HEK293 (cell line): Measurements from ENCODE around the gene IL12B.

Experiments used
- FEZF1 ChIP-seq: fragments of 450-650 bp; formaldehyde crosslinking; IDR thresholded peaks from 2 replicates; pipeline ENCODE4 v1.5.1; 2016; ENCODE audit warnings: missing biosample characterization, missing genetic modification characterization
- HOXA7 ChIP-seq: sonication (generic); formaldehyde crosslinking; IDR thresholded peaks from 2 replicates; pipeline ENCODE4 v1.8.1; 2022; ENCODE audit warnings: missing genetic modification reagents, borderline replicate concordance
- KLF10 ChIP-seq: fragments of 450-650 bp; IDR thresholded peaks from 2 replicates; pipeline ENCODE4 v1.5.1; 2018; ENCODE audit warnings: missing biosample characterization, mild to moderate bottlenecking, missing genetic modification characterization
- MEIS1 ChIP-seq: sonication (generic); formaldehyde crosslinking; IDR thresholded peaks from 2 replicates; pipeline ENCODE4 v1.8.1; 2022; ENCODE audit warnings: missing genetic modification reagents, mild to moderate bottlenecking, borderline replicate concordance
- MZF1 ChIP-seq: fragments of 450-650 bp; formaldehyde crosslinking; IDR thresholded peaks from 2 replicates; pipeline ENCODE4 v1.5.1; 2017; ENCODE audit warnings: missing biosample characterization, missing genetic modification characterization, borderline replicate concordance
- PBX3 ChIP-seq: sonication (generic); formaldehyde crosslinking; IDR thresholded peaks from 2 replicates; pipeline ENCODE4 v1.8.1; 2022; ENCODE audit warnings: mild to moderate bottlenecking, moderate library complexity, missing genetic modification reagents
- RBAK ChIP-seq: fragments of 450-650 bp; formaldehyde crosslinking; IDR thresholded peaks from 2 replicates; pipeline ENCODE4 v1.5.1; 2016; ENCODE audit warnings: missing biosample characterization, missing genetic modification characterization
- TCF7L2 ChIP-seq: IDR thresholded peaks from 2 replicates; pipeline ENCODE4 v1.6.1; 2011; ENCODE audit warnings: low read depth, mild to moderate bottlenecking, inconsistent platforms, low read length, moderate library complexity, borderline replicate concordance
- TRIM28 ChIP-seq: IDR thresholded peaks from 2 replicates; pipeline ENCODE4 v1.6.1; 2011; ENCODE audit warnings: low read length, control low read depth, borderline replicate concordance
- ZFP3 ChIP-seq: fragments of 450-650 bp; formaldehyde crosslinking; IDR thresholded peaks from 2 replicates; pipeline ENCODE4 v1.5.1; 2016; ENCODE audit warnings: low read depth, missing biosample characterization, missing genetic modification characterization
- ZNF121 ChIP-seq: fragments of 450-650 bp; formaldehyde crosslinking; IDR thresholded peaks from 2 replicates; pipeline ENCODE4 v1.5.1; 2016; ENCODE audit warnings: missing biosample characterization, missing genetic modification characterization
- ZNF155 ChIP-seq: fragments of 450-650 bp; formaldehyde crosslinking; IDR thresholded peaks from 2 replicates; pipeline ENCODE4 v1.5.1; 2016; ENCODE audit warnings: missing biosample characterization, missing genetic modification characterization
- ZNF169 ChIP-seq: fragments of 450-650 bp; formaldehyde crosslinking; IDR thresholded peaks from 2 replicates; pipeline ENCODE4 v1.5.1; 2016; ENCODE audit warnings: missing biosample characterization, missing genetic modification characterization
- ZNF175 ChIP-seq: fragments of 450-650 bp; formaldehyde crosslinking; IDR thresholded peaks from 2 replicates; pipeline ENCODE4 v1.5.1; 2016; ENCODE audit warnings: missing biosample characterization, missing genetic modification characterization
- ZNF19 ChIP-seq: fragments of 450-650 bp; formaldehyde crosslinking; IDR thresholded peaks from 2 replicates; pipeline ENCODE4; 2016; ENCODE audit warnings: missing biosample characterization, missing genetic modification characterization, low read depth
- ZNF202 ChIP-seq: fragments of 450-650 bp; formaldehyde crosslinking; IDR thresholded peaks from 2 replicates; pipeline ENCODE4 v1.5.1; 2016; ENCODE audit warnings: missing biosample characterization, missing genetic modification characterization, borderline replicate concordance
- ZNF214 ChIP-seq: fragments of 450-650 bp; formaldehyde crosslinking; IDR thresholded peaks from 2 replicates; pipeline ENCODE4 v1.5.1; 2017; ENCODE audit warnings: missing biosample characterization, mild to moderate bottlenecking, missing genetic modification characterization, borderline replicate concordance
- ZNF221 ChIP-seq: fragments of 450-650 bp; formaldehyde crosslinking; IDR thresholded peaks from 2 replicates; pipeline ENCODE4 v1.5.1; 2017; ENCODE audit warnings: missing biosample characterization, missing genetic modification characterization, borderline replicate concordance
- ZNF280C ChIP-seq: fragments of 450-650 bp; formaldehyde crosslinking; IDR thresholded peaks from 2 replicates; pipeline ENCODE4 v1.5.1; 2016; ENCODE audit warnings: missing biosample characterization, missing genetic modification characterization
- ZNF354C ChIP-seq: fragments of 450-650 bp; formaldehyde crosslinking; IDR thresholded peaks from 2 replicates; pipeline ENCODE4 v1.5.1; 2016; ENCODE audit warnings: missing biosample characterization, missing genetic modification characterization, low read depth, borderline replicate concordance
- ZNF398 ChIP-seq: fragments of 450-650 bp; formaldehyde crosslinking; IDR thresholded peaks from 2 replicates; pipeline ENCODE4 v1.5.1; 2017; ENCODE audit warnings: missing biosample characterization, missing genetic modification characterization
- ZNF423 ChIP-seq: fragments of 450-650 bp; formaldehyde crosslinking; IDR thresholded peaks from 2 replicates; pipeline ENCODE4 v1.5.1; 2016; ENCODE audit warnings: missing biosample characterization, missing genetic modification characterization
- ZNF510 ChIP-seq: fragments of 450-650 bp; formaldehyde crosslinking; IDR thresholded peaks from 2 replicates; pipeline ENCODE4 v1.5.1; 2018; ENCODE audit warnings: mild to moderate bottlenecking, missing genetic modification characterization, missing biosample characterization; ENCODE audit not compliant: insufficient replicate concordance
- ZNF513 ChIP-seq: fragments of 450-650 bp; IDR thresholded peaks from 2 replicates; pipeline ENCODE4 v1.5.1; 2018; ENCODE audit warnings: missing biosample characterization, missing genetic modification characterization
- ZNF529 ChIP-seq: fragments of 450-650 bp; formaldehyde crosslinking; IDR thresholded peaks from 2 replicates; pipeline ENCODE4 v1.5.1; 2017; ENCODE audit warnings: missing genetic modification characterization, missing biosample characterization; ENCODE audit not compliant: insufficient replicate concordance
- ZNF560 ChIP-seq: fragments of 450-650 bp; formaldehyde crosslinking; IDR thresholded peaks from 2 replicates; pipeline ENCODE4 v1.5.1; 2017; ENCODE audit warnings: missing biosample characterization, missing genetic modification characterization, borderline replicate concordance
- ZNF600 ChIP-seq: fragments of 450-650 bp; formaldehyde crosslinking; IDR thresholded peaks from 2 replicates; pipeline ENCODE4 v1.5.1; 2016; ENCODE audit warnings: missing biosample characterization, missing genetic modification characterization
- ZNF621 ChIP-seq: fragments of 450-650 bp; formaldehyde crosslinking; IDR thresholded peaks from 2 replicates; pipeline ENCODE4 v1.5.1; 2017; ENCODE audit warnings: missing biosample characterization, missing genetic modification characterization
- ZNF701 ChIP-seq: fragments of 450-650 bp; formaldehyde crosslinking; IDR thresholded peaks from 2 replicates; pipeline ENCODE4 v1.5.1; 2016; ENCODE audit warnings: missing biosample characterization, missing genetic modification characterization
- ZNF776 ChIP-seq: fragments of 450-650 bp; formaldehyde crosslinking; IDR thresholded peaks from 2 replicates; pipeline ENCODE4 v1.5.0; 2017; ENCODE audit warnings: missing biosample characterization, missing genetic modification characterization, borderline replicate concordance
- ZNF785 ChIP-seq: fragments of 450-650 bp; formaldehyde crosslinking; IDR thresholded peaks from 2 replicates; pipeline ENCODE4 v1.5.1; 2016; ENCODE audit warnings: missing biosample characterization, missing genetic modification characterization
- ZNF843 ChIP-seq: fragments of 450-650 bp; formaldehyde crosslinking; IDR thresholded peaks from 2 replicates; pipeline ENCODE4 v1.5.1; 2016; ENCODE audit warnings: missing biosample characterization, missing genetic modification characterization
- TF ChIP-seq, protein P1 (sequence below): fragments of 450-650 bp; formaldehyde crosslinking; IDR thresholded peaks from 2 replicates; pipeline ENCODE4 v1.5.1; 2017; ENCODE audit warnings: missing biosample characterization, missing genetic modification characterization

IL12B gene

DNA sequence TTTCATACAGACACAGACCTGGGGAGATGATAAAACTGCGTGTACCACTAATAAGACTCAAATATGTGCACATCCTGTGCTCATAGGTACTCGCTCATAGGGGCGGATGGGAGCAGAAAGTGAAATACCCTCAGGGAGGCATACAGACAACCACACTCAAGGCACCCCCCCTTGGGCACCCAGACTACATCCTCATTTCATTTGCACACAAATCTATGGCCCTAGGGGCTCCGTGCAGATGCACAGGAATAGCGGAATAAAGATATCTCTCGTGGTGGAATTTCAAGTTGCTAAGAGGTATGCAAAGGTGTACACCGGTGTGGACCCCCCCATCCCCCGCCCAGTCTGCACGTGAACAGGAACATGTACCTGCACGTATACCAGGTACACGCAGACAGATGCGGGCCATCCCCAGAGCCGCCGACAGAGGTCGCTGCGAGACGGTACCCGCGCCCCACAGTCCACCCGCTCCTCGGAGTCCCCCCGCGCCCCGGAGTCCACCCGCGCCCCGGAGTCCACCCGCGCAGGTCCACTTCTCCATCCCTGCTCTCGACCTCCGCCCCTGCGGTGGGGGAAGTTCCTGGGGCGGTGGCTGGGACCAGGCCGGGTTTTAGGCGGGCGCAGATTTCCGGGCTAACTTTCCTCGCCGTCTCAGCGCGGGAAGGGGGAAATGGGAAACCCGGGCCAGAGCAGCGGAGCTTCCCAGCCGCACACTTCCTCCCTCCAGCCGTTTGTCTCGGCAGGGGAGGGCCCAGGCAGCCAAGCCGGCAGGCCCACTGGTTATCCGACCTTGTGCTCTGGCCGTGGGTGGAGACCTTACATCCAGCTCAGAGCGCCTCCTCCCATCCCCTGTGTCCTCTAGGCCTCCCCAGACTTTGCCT lies 1.0 kb upstream of the IL12B start (continued):
- no peak for TF ChIP-seq ZNF621 (tag by site-specific recombination)
- no peak for TF ChIP-seq ZNF513
- TF ChIP-seq ZNF175 (tag by site-specific recombination): no peak
- TF ChIP-seq ZNF202: no peak
- TF ChIP-seq, protein P1, sequence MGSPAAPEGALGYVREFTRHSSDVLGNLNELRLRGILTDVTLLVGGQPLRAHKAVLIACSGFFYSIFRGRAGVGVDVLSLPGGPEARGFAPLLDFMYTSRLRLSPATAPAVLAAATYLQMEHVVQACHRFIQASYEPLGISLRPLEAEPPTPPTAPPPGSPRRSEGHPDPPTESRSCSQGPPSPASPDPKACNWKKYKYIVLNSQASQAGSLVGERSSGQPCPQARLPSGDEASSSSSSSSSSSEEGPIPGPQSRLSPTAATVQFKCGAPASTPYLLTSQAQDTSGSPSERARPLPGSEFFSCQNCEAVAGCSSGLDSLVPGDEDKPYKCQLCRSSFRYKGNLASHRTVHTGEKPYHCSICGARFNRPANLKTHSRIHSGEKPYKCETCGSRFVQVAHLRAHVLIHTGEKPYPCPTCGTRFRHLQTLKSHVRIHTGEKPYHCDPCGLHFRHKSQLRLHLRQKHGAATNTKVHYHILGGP (tag by site-specific recombination): no peak
- no peak for TF ChIP-seq ZNF214
- no peak for TF ChIP-seq ZNF221 (tag by site-specific recombination)
- no peak for TF ChIP-seq RBAK (tag by site-specific recombination)
- TF ChIP-seq ZNF510 (tag by site-specific recombination): no peak
- TF ChIP-seq ZNF423 (tag by site-specific recombination): no peak
- no peak for TF ChIP-seq ZNF354C (tag by site-specific recombination)
- TF ChIP-seq ZFP3: no peak
- no peak for TF ChIP-seq ZNF529 (tag by site-specific recombination)
- peak; percentile 88 for TF ChIP-seq ZNF600 (tag by site-specific recombination)
- 0 out of 2 replicates have a peak, but pooled peaks have one; percentile 58 for TF ChIP-seq ZNF785 (tag by site-specific recombination)
- TF ChIP-seq PBX3: no peak
- no peak for TF ChIP-seq MZF1 (tag by site-specific recombination)
- TF ChIP-seq ZNF701 (tag by site-specific recombination): no peak
- no peak for TF ChIP-seq ZNF155 (tag by site-specific recombination)
- no peak for TF ChIP-seq KLF10 (tag by site-specific recombination)
- TF ChIP-seq ZNF776: no peak
- TF ChIP-seq ZNF398 (tag by site-specific recombination): peak; percentile 74
- no peak for TF ChIP-seq ZNF19
- TF ChIP-seq ZNF169 (tag by site-specific recombination): no peak
- TF ChIP-seq ZNF121 (tag by site-specific recombination): no peak
- 0 out of 2 replicates have a peak, but pooled peaks have one; percentile 14 for TF ChIP-seq ZNF843 (tag by site-specific recombination)
- TF ChIP-seq ZNF280C (tag by site-specific recombination): no peak
- no peak for TF ChIP-seq ZNF560 (tag by site-specific recombination)
- no peak for TF ChIP-seq FEZF1 (tag by site-specific recombination)
- TF ChIP-seq HOXA7 (CRISPR knock-in tag): no peak
- TF ChIP-seq TRIM28: 0 out of 2 replicates have a peak, but pooled peaks have one; percentile 34
- no peak for TF ChIP-seq MEIS1 (CRISPR knock-in tag)
- no peak for TF ChIP-seq TCF7L2
